ENCODE results near the gene TMEM123.
"Not testable (repeated sequence)": the region's sequence is repeated elsewhere in the genome, so short reads cannot be mapped to it uniquely, and the experiment has no call there.

Gene TMEM123

GRCh38 chr11:102448869-102449224 is 3.7 kb downstream of the TMEM123 start:
- no peak for DNase-seq

GRCh38 chr11:102447941-102448868 is 4.4 kb downstream of the TMEM123 start:
- DNase-seq: no peak

GRCh38 chr11:102447193-102447592 is 5.4 kb downstream of the TMEM123 start:
- DNase-seq: no peak

GRCh38 chr11:102446606-102447005 is 6.0 kb downstream of the TMEM123 start:
- peak; percentile 89 for DNase-seq

- DNase-seq: not testable (repeated sequence)
Observed at GRCh38 chr11:102444693-102445092, 7.9 kb downstream of the TMEM123 start.

GRCh38 chr11:102444142-102444541 is 8.4 kb downstream of the TMEM123 start:
- DNase-seq: not testable (repeated sequence)

GRCh38 chr11:102439063-102439363 is 13.6 kb downstream of the TMEM123 start:
- not testable (repeated sequence) for DNase-seq

- no peak for DNase-seq
Observed at GRCh38 chr11:102438311-102439062, 14.1 kb downstream of the TMEM123 start.

GRCh38 chr11:102437727-102438126 is 14.8 kb downstream of the TMEM123 start:
- DNase-seq: no peak

- DNase-seq: no peak
Observed at GRCh38 chr11:102436976-102437375, 15.6 kb downstream of the TMEM123 start.

GRCh38 chr11:102436561-102436960 is 16.0 kb downstream of the TMEM123 start:
- peak; percentile 80 for DNase-seq

- no peak for DNase-seq
Observed at GRCh38 chr11:102435688-102436087, 16.9 kb downstream of the TMEM123 start.

- not testable (repeated sequence) for DNase-seq
Observed at GRCh38 chr11:102433571-102433970, 19.0 kb downstream of the TMEM123 start.

- DNase-seq: not testable (repeated sequence)
Observed at GRCh38 chr11:102432560-102432959, 20.0 kb downstream of the TMEM123 start.

- DNase-seq: no peak
Observed at GRCh38 chr11:102431404-102431803, 21.2 kb downstream of the TMEM123 start.

GRCh38 chr11:102430158-102430836 is 22.3 kb downstream of the TMEM123 start:
- peak; percentile 42 for DNase-seq

GRCh38 chr11:102429691-102430090 is 22.9 kb downstream of the TMEM123 start:
- no peak for DNase-seq

- DNase-seq: no peak
Observed at GRCh38 chr11:102429226-102429625, 23.3 kb downstream of the TMEM123 start.

GRCh38 chr11:102428696-102429095 is 23.9 kb downstream of the TMEM123 start:
- no peak for DNase-seq

- no peak for DNase-seq
Observed at GRCh38 chr11:102427068-102427467, 25.5 kb downstream of the TMEM123 start.

- DNase-seq: no peak
Observed at GRCh38 chr11:102426570-102426969, 26.0 kb downstream of the TMEM123 start.

GRCh38 chr11:102426000-102426399 is 26.6 kb downstream of the TMEM123 start:
- DNase-seq: no peak

GRCh38 chr11:102423936-102424335 is 28.6 kb downstream of the TMEM123 start:
- no peak for DNase-seq
